Measurements from ENCODE around the gene MMP10. TPM values are rescaled to one million over a fixed set of nuclear protein-coding genes. Genes with fewer than 3 reads are reported as not detected.
"Not testable (repeated sequence)": the region's sequence is repeated elsewhere in the genome, so short reads cannot be mapped to it uniquely, and the experiment has no call there.

MMP10 gene
- polyA plus RNA-seq, 3 donors, result 0.11 TPM; not detected in 2

DNA sequence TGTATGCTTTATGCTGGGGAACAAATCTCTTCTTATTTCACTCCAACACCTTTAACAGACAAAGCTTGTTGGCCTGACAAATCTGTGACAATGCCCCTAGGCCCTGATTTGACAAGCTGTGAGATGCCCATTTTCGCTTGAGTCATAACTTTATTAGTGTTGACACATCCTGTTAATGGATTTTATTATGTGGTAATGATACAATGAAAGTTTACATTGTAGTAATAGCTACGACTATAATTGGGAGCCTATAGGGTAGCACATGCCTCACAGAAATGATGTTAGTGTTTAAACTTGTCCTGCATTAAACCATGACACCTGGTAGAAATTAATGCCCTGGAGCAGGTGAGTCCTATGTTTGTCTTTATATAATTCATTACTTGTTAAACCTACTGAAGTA lies 3.3 kb upstream of the MMP10 start:
- DNase-seq, result no peak

- no peak for DNase-seq
Measured at GRCh38 chr11:102783016-102783415, 2.6 kb upstream of the MMP10 start.

- no peak for DNase-seq
Measured at GRCh38 chr11:102781676-102782075, 1.2 kb upstream of the MMP10 start.

DNA sequence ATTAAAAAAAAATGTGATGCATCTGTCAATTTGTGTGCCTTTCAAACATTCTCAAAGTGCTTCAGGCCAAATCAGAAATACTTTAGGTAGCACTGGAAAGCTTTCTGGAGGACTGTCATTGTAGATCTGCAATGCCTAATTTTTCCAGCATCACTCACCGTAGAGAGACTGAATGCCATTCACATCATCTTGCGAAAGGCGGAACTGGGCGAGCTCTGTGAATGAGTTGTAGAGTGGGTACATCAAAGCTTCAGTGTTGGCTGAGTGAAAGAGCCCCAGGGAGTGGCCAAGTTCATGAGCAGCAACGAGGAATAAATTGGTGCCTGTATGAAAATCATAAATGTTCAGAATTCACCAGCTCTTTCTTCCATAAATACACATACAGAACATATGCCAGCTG lies 4.0 kb downstream of the MMP10 start:
- DNase-seq, result no peak

GRCh38 chr11:102773386-102773785 lies 7.0 kb downstream of the MMP10 start:
- no peak for DNase-seq

DNA sequence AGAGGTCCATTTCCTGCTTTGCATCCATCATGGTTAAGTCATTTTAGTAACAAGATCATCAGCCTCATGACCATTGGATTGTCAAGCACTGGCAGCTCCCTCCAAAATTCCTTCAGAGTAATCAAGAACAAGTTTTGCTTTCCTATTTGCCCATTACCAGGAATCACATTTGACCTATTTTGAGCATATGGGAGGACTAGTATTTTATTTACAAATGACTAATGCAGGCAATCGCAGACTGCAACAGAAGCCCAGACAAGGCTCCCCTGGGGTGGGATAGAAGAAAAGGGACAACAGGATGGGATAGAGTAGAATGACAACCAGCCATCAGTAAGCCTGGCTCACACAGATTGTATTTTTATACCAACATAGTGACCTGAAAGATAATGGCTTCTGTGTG lies 9.1 kb downstream of the MMP10 start:
- no peak for DNase-seq

DNA sequence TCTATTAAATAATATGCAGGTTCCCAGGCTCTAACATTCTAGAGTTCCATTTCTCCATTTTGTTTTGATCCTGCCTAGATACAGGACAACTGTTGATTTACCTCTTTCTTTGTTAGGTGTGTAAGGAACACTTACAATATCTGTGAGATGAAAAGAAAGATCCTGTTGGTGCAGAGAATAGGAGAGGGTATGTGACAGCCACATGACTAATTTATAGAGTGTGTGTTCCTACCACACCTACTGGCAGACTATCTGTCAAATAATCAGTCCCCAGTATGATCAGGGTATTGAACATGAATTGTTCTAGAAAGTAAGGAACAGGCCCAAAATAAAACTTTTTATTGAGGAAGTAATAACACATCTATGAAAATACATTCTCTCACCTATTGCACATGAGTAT lies 10.2 kb downstream of the MMP10 start:
- no peak for DNase-seq

DNA sequence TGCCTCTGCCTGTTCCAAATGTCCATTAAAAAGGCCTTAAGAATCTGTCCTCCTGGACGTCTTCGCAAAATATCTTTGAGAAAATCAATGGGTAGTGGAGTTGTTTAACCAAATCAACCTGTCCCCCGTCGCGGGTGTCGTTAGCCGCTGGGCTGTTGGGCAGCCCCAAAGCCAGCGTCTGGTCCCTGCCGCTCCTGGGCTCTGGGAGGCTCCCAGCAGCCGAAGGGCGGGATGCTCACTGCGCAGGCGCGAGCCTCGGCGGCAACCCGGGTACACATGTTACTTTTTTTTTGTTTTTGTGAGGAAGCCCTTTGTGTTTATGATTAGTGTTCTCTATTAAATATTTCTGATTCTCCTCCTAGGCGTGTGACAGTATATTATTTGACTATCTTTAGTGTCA lies 12.6 kb downstream of the MMP10 start:
- no peak for DNase-seq

DNA sequence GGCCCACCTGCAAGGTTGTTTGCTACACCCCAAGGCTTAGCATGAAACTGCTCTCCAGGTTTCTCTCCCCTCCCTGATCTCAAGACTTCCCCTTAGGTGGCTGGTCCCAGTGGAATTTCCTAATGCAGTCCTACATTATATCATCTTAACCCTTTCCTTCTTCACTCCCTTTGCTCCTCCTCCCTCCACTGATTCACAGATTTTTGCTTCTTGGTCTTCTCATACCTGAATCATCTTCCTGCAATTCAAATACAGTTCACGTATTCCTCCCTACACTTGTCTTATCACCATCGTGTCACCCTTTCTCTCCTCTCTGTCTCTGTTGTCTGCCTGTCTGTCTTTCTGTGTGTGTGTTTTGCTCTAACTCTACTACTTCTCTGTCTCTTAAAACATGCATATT lies 17.0 kb downstream of the MMP10 start:
- no peak for DNase-seq

DNA sequence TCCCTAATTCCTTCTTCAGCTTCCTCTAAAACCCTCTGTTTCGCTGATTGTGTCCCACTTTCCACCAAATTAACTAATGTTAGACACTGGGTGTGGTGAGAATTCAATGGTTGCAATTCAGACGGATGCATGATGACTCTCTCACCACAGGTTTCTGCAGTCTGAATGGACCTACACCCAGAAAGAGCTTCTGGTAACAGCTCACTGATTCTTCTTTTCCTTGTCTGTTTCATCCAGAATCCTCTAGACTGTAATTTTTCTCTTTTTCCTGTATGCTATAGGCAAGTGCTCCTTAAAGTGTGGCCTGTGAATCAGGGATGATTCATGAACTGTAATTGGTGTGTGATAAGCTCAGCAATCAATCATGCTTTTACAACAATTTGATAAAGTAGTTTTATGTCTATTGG lies 18.1 kb downstream of the MMP10 start:
- DNase-seq, result no peak

DNA sequence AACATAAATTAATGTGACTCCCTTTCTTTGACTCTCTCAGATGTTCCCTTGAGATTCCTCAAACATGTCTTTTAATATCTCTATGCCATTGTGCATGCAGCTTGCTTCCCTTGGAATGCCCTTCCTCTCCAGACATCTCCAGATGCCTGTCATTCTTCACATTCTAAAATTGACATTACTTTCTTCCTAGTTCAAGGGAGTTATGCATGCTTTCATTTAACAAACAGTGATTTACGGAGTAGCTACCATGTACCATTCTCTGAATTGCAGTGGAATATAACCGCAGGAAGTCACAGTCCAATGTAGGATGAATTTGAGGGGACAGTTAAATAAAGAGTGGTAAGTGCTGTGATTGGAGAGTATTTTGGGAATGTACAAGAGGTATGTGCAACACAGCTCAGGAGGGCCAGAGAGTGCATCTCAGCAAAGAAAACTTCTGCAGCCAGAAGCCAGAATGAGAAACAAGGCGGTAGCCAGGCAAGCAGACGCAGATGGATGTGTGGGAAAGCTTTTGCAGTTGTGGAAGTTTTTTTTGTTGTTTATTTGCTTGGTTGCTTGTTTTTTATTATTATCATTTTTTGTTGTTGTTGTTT lies 18.7 kb downstream of the MMP10 start:
- DNase-seq, result no peak

- no peak for DNase-seq
Measured at GRCh38 chr11:102760344-102761035, 19.9 kb downstream of the MMP10 start.

DNA sequence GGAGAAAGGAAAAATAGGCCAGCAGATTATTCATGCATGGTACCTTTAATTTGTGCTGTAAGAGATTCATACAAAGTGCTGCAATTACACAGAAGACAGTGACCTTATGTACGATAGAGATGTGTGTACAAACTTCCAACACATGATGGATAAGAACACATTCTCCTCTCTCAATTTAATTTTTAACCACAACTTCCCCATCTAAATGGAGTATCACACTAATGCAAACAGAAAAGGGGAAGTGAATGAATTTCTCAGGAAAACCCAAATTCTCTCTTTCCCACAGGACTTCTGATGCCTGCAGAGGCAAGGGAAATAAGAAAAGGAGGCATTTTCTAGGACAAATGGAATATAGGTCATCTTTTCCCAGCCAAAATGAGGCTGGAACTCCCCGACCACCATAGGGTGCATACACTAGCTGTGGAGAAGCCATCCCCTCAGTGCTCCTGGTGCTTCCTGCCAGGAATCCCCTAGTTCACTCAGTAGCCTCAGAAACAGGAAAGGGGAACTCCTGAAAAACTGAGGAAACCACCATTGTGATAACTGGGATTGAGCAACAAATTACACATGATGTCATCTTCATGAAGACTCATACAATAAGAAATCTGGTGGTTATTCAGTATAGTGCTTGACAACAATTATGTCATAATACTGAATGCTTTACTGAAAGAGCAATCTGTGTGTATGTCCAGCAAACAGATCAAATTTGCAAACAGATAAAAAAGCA lies 22.4 kb downstream of the MMP10 start:
- no peak for DNase-seq

GRCh38 chr11:102753267-102753666 lies 27.2 kb downstream of the MMP10 start:
- no peak for DNase-seq

DNA sequence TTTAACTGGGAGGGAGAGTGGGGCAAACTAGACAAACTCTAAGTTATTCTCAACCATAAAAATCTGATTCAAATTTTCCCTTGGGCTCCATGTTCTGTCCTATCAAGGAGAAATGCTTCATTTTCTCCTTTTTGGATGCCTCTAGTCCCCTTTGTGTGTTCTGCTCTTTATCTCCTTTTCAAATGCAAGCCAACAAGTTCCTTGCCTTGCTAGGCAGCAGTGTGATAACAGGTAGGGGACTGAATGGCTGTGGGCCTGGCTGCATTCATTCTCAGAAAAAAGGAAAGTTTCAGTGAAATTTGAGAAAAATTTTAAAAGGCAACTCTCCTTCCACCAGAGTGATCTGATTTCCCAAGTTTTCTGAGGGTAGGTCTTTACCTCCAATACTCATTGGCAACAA lies 28.8 kb downstream of the MMP10 start:
- DNase-seq, result no peak

DNA sequence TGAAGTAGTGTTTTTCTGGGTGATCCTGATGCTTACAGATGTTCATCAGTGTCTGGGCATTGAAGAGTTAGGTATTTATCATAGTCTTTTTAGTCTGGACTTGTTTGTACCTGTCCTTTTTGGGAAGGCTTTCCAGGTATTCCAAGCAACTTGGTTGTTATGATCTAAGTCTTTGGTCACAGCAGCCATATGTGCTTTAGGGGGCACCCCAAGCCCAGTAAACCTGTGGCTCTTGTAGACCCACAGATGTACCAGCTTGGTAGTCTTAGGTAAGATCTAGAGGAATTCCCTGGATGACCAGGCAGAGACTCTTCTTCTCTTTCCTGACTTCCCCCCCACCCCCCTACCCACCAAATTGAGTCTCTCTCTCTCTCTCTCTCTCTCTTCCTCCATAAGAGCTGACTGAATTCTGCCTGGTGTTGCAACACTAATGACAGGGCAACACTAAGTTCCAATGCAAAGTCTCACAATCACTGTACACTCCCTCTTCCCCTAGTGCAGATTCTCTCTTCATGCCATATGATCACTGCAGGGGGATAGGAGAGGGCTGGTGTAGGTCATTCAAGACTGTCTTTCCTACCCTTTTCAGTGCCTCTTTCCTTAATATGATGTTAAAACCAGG lies 31.2 kb downstream of the MMP10 start:
- DNase-seq, result no peak

DNA sequence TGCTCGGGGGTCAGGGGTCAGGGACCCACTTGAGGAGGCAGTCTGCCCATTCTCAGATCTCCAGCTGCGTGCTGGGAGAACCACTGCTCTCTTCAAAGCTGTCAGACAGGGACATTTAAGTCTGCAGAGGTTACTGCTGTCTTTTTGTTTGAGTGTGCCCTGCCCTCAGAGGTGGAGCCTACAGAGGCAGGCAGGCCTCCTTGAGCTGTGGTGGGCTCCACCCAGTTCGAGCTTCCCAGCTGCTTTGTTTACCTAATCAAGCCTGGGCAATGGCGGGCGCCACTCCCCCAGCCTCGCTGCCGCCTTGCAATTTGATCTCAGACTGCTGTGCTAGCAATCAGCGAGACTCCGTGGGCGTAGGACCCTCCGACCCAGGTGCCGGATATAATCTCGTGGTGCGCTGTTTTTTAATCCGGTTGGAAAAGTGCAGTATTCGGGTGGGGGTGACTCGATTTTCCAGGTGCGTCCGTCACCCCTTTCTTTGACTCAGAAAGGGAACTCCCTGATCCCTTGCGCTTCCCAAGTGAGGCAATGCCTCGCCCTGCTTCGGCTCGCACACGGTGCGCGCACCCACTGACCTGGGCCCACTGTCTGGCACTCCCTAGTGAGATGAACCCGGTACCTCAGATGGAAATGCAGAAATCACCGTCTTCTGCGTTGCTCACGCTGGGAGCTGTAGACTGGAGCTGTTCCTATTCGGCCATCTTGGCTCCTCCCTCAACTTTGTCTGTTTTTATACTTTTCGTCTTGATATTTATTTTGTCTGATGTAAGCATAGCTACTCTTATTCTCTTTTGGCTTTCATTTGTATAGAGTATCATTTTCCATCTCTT lies 33.5 kb downstream of the MMP10 start:
- not testable (repeated sequence) for DNase-seq

- no peak for DNase-seq
Measured at GRCh38 chr11:102734650-102735049, 45.8 kb downstream of the MMP10 start.

DNA sequence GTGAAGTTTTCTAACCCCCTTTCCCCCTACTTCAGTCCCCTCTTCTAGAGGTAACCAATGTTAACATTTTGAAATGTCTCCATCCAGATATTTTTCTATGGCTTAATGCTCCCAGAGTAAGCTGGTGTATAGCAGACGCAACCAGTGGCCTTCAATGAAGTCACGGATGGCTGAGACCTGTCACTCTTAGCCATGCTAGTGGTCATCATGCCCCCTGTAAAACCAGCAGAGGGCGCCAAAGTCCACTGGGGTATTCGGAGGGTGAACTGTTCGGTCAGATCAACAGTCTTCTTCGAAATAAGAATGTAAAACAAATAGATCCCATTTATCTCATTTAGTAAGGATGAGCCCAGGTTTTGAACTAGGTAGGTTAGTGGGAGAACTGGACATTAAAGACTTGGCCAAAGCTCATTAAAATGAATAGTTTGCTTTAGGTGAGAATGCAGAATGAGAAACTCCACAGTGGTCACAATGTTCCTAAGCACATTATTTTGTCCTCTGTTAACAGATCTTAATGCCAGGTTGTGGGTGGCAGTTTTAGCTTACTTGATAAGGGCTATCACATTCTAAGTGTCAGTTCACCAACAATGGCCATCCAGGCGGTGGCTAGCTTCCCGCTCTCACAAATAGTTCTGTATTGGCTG lies 47.1 kb downstream of the MMP10 start:
- no peak for DNase-seq

DNA sequence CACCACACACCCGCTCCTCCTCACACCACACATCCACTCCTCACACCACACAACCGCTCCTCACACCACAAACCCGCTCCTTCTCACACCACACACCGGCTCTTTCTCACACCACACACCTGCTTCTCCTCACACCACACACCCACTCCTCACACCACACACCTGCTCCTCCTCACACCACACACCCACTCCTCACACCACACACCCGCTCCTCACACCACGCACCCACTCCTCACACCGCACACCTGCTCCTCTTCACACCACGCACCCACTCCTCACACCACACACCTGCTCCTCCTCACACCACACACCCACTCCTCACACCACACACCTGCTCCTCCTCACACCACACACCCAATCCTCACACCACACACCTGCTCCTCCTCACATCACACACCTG lies 49.5 kb downstream of the MMP10 start:
- DNase-seq, result not testable (repeated sequence)

Measured in renal pelvis (tissue), 4 donors.